LNCaP clone FGC (cell line): ENCODE results near the gene DCAF6.
"Not testable (repeated sequence)": the region's sequence is repeated elsewhere in the genome, so short reads cannot be mapped to it uniquely, and the experiment has no call there.

Source experiments
- DNase-seq: peaks from one replicate; pipeline ENCODE4 v3.0.0-alpha.2; 2011; ENCODE audit warnings: low read depth
- H3K4me3 ChIP-seq: 2 replicates; pipeline ENCODE4 v1.5.1; 2011; ENCODE audit warnings: mild to moderate bottlenecking, low read depth, low read length, control low read depth
- CTCF ChIP-seq: IDR thresholded peaks from 2 replicates; pipeline ENCODE4 v1.5.1; 2012; ENCODE audit warnings: mild to moderate bottlenecking; ENCODE audit not compliant: control insufficient read depth, insufficient read depth; ENCODE audit errors: extremely low read depth

DCAF6 gene

GRCh38 chr1:168035345-168035744, 98.9 kb downstream of the DCAF6 start:
- DNase-seq, result peak; percentile 39
- H3K4me3 ChIP-seq, result no peak overlapping the region
- TF ChIP-seq CTCF, result no peak

GRCh38 chr1:168042362-168042761, 105.9 kb downstream of the DCAF6 start:
- no peak overlapping the region for H3K4me3 ChIP-seq
- DNase-seq, result no peak
- TF ChIP-seq CTCF, result no peak

GRCh38 chr1:168045311-168045710, 108.8 kb downstream of the DCAF6 start:
- no peak for DNase-seq
- no peak for TF ChIP-seq CTCF
- no peak overlapping the region for H3K4me3 ChIP-seq

- TF ChIP-seq CTCF, result no peak
- DNase-seq, result no peak
- H3K4me3 ChIP-seq, result no peak overlapping the region
Observed at GRCh38 chr1:168050307-168050706, 113.8 kb downstream of the DCAF6 start.

GRCh38 chr1:168050880-168051279, 114.4 kb downstream of the DCAF6 start:
- no peak overlapping the region for H3K4me3 ChIP-seq
- TF ChIP-seq CTCF, result no peak
- DNase-seq, result no peak

- TF ChIP-seq CTCF, result no peak
- no peak overlapping the region for H3K4me3 ChIP-seq
- no peak for DNase-seq
Observed at GRCh38 chr1:168053681-168054080, 117.2 kb downstream of the DCAF6 start.

GRCh38 chr1:168054117-168054516, 117.6 kb downstream of the DCAF6 start:
- no peak for TF ChIP-seq CTCF
- no peak for DNase-seq
- no peak overlapping the region for H3K4me3 ChIP-seq

- DNase-seq, H3K4me3 ChIP-seq: not testable (repeated sequence)
Observed at GRCh38 chr1:168056152-168056551, 119.7 kb downstream of the DCAF6 start.
